Right lobe of liver (tissue), 4 donors: ENCODE data around the gene GSTP1.

Experiments
- POLR2A ChIP-seq: fragments of 450-650 bp; IDR thresholded peaks from one replicate; pipeline ENCODE4 v1.6.1; 2017; ENCODE audit warnings: antibody characterized with exemption, mild to moderate bottlenecking
- TF ChIP-seq, protein P1 (sequence below), 4 donors: fragments of 200-600 bp in 3 of 4; fragments of 450-650 bp in 1 of 4; IDR thresholded peaks; one replicate each; pipeline versions ENCODE4 v1.5.1 to v1.8.0; 2016 to 2022; ENCODE audit warnings: antibody characterized with exemption in 4 of 4, mild to moderate bottlenecking in 2 of 4
- donor health status: DM: no; HTN: no; CAD: no.
- donor health status: DM: no; HTN: no; CAD: no.
- donor health status: DM: no; HTN: yes; CAD: no.

DNA sequence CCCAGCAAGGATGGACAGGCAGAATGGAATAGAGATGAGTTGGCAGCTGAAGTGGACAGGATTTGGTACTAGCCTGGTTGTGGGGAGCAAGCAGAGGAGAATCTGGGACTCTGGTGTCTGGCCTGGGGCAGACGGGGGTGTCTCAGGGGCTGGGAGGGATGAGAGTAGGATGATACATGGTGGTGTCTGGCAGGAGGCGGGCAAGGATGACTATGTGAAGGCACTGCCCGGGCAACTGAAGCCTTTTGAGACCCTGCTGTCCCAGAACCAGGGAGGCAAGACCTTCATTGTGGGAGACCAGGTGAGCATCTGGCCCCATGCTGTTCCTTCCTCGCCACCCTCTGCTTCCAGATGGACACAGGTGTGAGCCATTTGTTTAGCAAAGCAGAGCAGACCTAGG is 2.3 kb downstream of the GSTP1 start:
- TF ChIP-seq, protein P1, sequence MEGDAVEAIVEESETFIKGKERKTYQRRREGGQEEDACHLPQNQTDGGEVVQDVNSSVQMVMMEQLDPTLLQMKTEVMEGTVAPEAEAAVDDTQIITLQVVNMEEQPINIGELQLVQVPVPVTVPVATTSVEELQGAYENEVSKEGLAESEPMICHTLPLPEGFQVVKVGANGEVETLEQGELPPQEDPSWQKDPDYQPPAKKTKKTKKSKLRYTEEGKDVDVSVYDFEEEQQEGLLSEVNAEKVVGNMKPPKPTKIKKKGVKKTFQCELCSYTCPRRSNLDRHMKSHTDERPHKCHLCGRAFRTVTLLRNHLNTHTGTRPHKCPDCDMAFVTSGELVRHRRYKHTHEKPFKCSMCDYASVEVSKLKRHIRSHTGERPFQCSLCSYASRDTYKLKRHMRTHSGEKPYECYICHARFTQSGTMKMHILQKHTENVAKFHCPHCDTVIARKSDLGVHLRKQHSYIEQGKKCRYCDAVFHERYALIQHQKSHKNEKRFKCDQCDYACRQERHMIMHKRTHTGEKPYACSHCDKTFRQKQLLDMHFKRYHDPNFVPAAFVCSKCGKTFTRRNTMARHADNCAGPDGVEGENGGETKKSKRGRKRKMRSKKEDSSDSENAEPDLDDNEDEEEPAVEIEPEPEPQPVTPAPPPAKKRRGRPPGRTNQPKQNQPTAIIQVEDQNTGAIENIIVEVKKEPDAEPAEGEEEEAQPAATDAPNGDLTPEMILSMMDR (IDR thresholded peaks at IDR 0.05): no peak
- TF ChIP-seq POLR2A: no peak
